ENCODE results near the gene TNFSF8. TPM values are rescaled to one million over a fixed set of nuclear protein-coding genes. Genes with fewer than 3 reads are reported as not detected.

The TNFSF8 gene
- total and polyA plus RNA-seq, 11 donors, result 0.25 to 4.9 (median 0.74) TPM; not detected in 1

- DNase-seq (no peak), ATAC-seq (peak in 1 of 4 donors; percentile 24)
- Histone ChIP-seq H3K36me3 (peaks cover 0 to 11% (median 0%) of the 10 kb centered on the region in 9 donors), H3K9me3 (no peaks in the 10 kb centered on the region), H3K4me3 (no peak overlapping the region), H3K27ac (peak overlapping the region in 1 of 12 donors; percentile 76), H3K4me1 (peaks cover 0 to 23% (median 0%) of the 10 kb centered on the region in 12 donors), H3K27me3 (peaks cover 0 to 15% (median 0%) of the 10 kb centered on the region in 9 donors)
- WGBS, 4 donors, result 40 to 54% (median 47%) methylated on average over 7 of the region's 7 CpGs
- intact Hi-C loops (cut with DNase I), result loop anchor here in 5 of 10 donors (1.0 to 10.0 kb wide), 5 partner anchors 108 to 502 kb away; partner anchors contain the start of gene TEX48 (in 1 of the 5)
- TF ChIP-seq POLR2A (IDR thresholded peaks at IDR 0.05) (no peak), CTCF (IDR thresholded peaks at IDR 0.05) (peak in 9 of 12 donors; percentile 18 to 45 (median 37))
Measured at GRCh38 chr9:114906922-114907571, 23.3 kb downstream of the TNFSF8 start.

- TF ChIP-seq POLR2A (IDR thresholded peaks at IDR 0.05) (no peak), CTCF (IDR thresholded peaks at IDR 0.05) (no peak)
- 82 to 87% (median 84%) methylated on average over 7 of the region's 7 CpGs for WGBS, 4 donors
- no peak for DNase-seq
Measured at GRCh38 chr9:114905170-114905940, 25.0 kb downstream of the TNFSF8 start.

GRCh38 chr9:114902786-114903524 is 27.4 kb downstream of the TNFSF8 start:
- TF ChIP-seq POLR2A (IDR thresholded peaks at IDR 0.05) (no peak), CTCF (IDR thresholded peaks at IDR 0.05) (no peak)
- peaks cover 0 to 44% (median 0%) of the 10 kb centered on the region in 12 donors for H3K4me1 ChIP-seq
- H3K4me3 ChIP-seq, result peak overlapping the region in 1 of 12 donors; percentile 30
- WGBS, 4 donors, result 82 to 89% (median 85%) methylated on average over 4 of the region's 4 CpGs
- DNase-seq (no peak), ATAC-seq (no peak)
- H3K36me3 ChIP-seq, result peaks cover 0 to 12% (median 0%) of the 10 kb centered on the region in 9 donors
- intact Hi-C loops (cut with DNase I), result loop anchor here in 3 of 10 donors (10.0 kb wide), 3 partner anchors 112 to 498 kb away; partner anchors contain the start of gene TEX48 (in 1 of the 3)
- H3K27me3 ChIP-seq, result peaks cover 0 to 9% (median 0%) of the 10 kb centered on the region in 9 donors
- no peaks in the 10 kb centered on the region for H3K9me3 ChIP-seq
- H3K27ac ChIP-seq, result peak overlapping the region in 1 of 12 donors; percentile 49

More at GRCh38 chr9:114905170-114905940, 25.0 kb downstream of the TNFSF8 start:
- Histone ChIP-seq H3K27ac (no peak overlapping the region), H3K4me1 (peaks cover 0 to 36% (median 0%) of the 10 kb centered on the region in 12 donors), H3K36me3 (peaks cover 0 to 12% (median 0%) of the 10 kb centered on the region in 9 donors), H3K27me3 (peaks cover 0 to 15% (median 0%) of the 10 kb centered on the region in 9 donors), H3K9me3 (no peaks in the 10 kb centered on the region), H3K4me3 (no peak overlapping the region)
- ATAC-seq, result no peak
- intact Hi-C loops (cut with DNase I), result loop anchor here in 4 of 10 donors (5.0 to 10.0 kb wide), 4 partner anchors 109 to 501 kb away; partner anchors contain the start of gene TEX48 (in 1 of the 4)

All from heart left ventricle (tissue), 16 donors.